Stimulated activated CD4-positive, alpha-beta T cell treated with anti-CD3 and anti-CD28 coated beads, Interleukin-4, amount 100 ng/mL, for 1 hour (primary cell): Measurements from ENCODE around the gene MTOR.

Experiments
- DNase-seq: peaks from one replicate; pipeline ENCODE4 v3.0.0-alpha.2; 2020

The MTOR gene

GRCh38 chr1:11059155-11059967 is 203.0 kb downstream of the MTOR start:
- peak; percentile 41 for DNase-seq

- no peak for DNase-seq
These were observed 203.7 kb downstream of the MTOR start for GRCh38 chr1:11058595-11059154.

- DNase-seq = no peak
These were observed 204.3 kb downstream of the MTOR start for GRCh38 chr1:11058026-11058425.

- no peak for DNase-seq
These were observed 204.9 kb downstream of the MTOR start for GRCh38 chr1:11057477-11057876.
